HG02798 (cell line): ENCODE measurements around the gene ZNF660.

ENCODE experiments used
- ATAC-seq: cut with Tn5 transposase; IDR thresholded peaks from one replicate; pipeline ENCODE4 v1.9.1; 2021; ENCODE audit warnings: mild to moderate bottlenecking; ENCODE audit not compliant: unreplicated experiment, poor library complexity

ZNF660 gene

GRCh38 chr3:44624749-44625480 is 40.2 kb downstream of the ZNF660 start, which contains the start of gene ZNF197:
Gene ZNF197, plus strand, starts transcription at chr3:44625036. Its CDS starts 4,119 bp downstream, at chr3:44629155.
- peak; percentile 93 for ATAC-seq

GRCh38 chr3:44628716-44629115 is 44.0 kb downstream of the ZNF660 start:
- no peak for ATAC-seq

GRCh38 chr3:44632193-44632592 is 47.4 kb downstream of the ZNF660 start:
- ATAC-seq: no peak

- ATAC-seq: no peak
Measured at GRCh38 chr3:44642337-44642736, 57.6 kb downstream of the ZNF660 start.

GRCh38 chr3:44643024-44643423 is 58.3 kb downstream of the ZNF660 start:
- no peak for ATAC-seq

- ATAC-seq: no peak
Measured at GRCh38 chr3:44647771-44648170, 63.0 kb downstream of the ZNF660 start.

GRCh38 chr3:44648564-44649229 is 63.9 kb downstream of the ZNF660 start, which contains the start of gene ZNF35:
Gene ZNF35, plus strand, starts transcription at chr3:44648732. Its CDS starts 2,336 bp downstream, at chr3:44651068.
- ATAC-seq: peak; percentile 98
